Gastroesophageal sphincter (tissue), 3 donors: Measurements from ENCODE around the gene SORCS1.

Source experiments
- CTCF ChIP-seq, 4 experiments: fragments of 200-600 bp in 2 of 4; fragments of 450-650 bp in 2 of 4; sonication (generic) in 1 of 4; IDR thresholded peaks; one replicate each; pipeline ENCODE4 v1.5.1; 2017 to 2019; ENCODE audit warnings: antibody characterized with exemption in 4 of 4, mild to moderate bottlenecking in 2 of 4, moderate library complexity in 2 of 4
- POLR2A ChIP-seq, 2 donors: fragments of 450-650 bp; IDR thresholded peaks; one replicate each; pipeline ENCODE4 v1.6.1; 2017; ENCODE audit warnings: antibody characterized with exemption in 2 of 2, mild to moderate bottlenecking in 2 of 2, moderate library complexity in 1 of 2
- POLR2AphosphoS5 ChIP-seq: sonication (generic); formaldehyde crosslinking; IDR thresholded peaks from one replicate; pipeline ENCODE4 v1.6.1; 2017; ENCODE audit warnings: antibody characterized with exemption

- TF ChIP-seq POLR2AphosphoS5 (no peak), CTCF (IDR thresholded peaks at IDR 0.05) (no peak), POLR2A (IDR thresholded peaks at IDR 0.05) (no peak)
These were observed 121.0 kb downstream of the SORCS1 start for GRCh38 chr10:107043461-107043860.
